HEK293 (cell line): ENCODE measurements around the gene MUC21.

Experiments
- KLF7 ChIP-seq: fragments of 450-650 bp; formaldehyde crosslinking; IDR thresholded peaks from 2 replicates; pipeline ENCODE4 v1.5.1; 2016; ENCODE audit warnings: missing biosample characterization, missing genetic modification characterization, borderline replicate concordance
- KLF9 ChIP-seq: fragments of 450-650 bp; formaldehyde crosslinking; IDR thresholded peaks from 2 replicates; pipeline ENCODE4 v1.5.1; 2016; ENCODE audit warnings: missing biosample characterization, missing genetic modification characterization, low read depth
- PRDM10 ChIP-seq: fragments of 450-650 bp; formaldehyde crosslinking; IDR thresholded peaks from 2 replicates; pipeline ENCODE4 v1.5.1; 2016; ENCODE audit warnings: missing biosample characterization, missing genetic modification characterization
- PRDM4 ChIP-seq: fragments of 450-650 bp; formaldehyde crosslinking; IDR thresholded peaks from 2 replicates; pipeline ENCODE4 v1.5.1; 2017; ENCODE audit warnings: missing biosample characterization, missing genetic modification characterization
- SP2 ChIP-seq: fragments of 450-650 bp; formaldehyde crosslinking; IDR thresholded peaks from 2 replicates; pipeline ENCODE4 v1.5.1; 2016; ENCODE audit warnings: missing biosample characterization, missing genetic modification characterization
- ZNF10 ChIP-seq: fragments of 450-650 bp; formaldehyde crosslinking; IDR thresholded peaks from 2 replicates; pipeline ENCODE4 v1.5.1; 2017; ENCODE audit warnings: missing biosample characterization, missing genetic modification characterization
- ZNF184 ChIP-seq: fragments of 450-650 bp; IDR thresholded peaks from 2 replicates; pipeline ENCODE4 v1.5.1; 2018; ENCODE audit warnings: missing biosample characterization, mild to moderate bottlenecking, missing genetic modification characterization
- ZNF24 ChIP-seq: fragments of 450-650 bp; formaldehyde crosslinking; IDR thresholded peaks from 2 replicates; pipeline ENCODE4 v1.5.1; 2016; ENCODE audit warnings: missing biosample characterization, missing genetic modification characterization
- ZNF362 ChIP-seq: fragments of 450-650 bp; formaldehyde crosslinking; IDR thresholded peaks from 2 replicates; pipeline ENCODE4 v1.5.1; 2016; ENCODE audit warnings: missing biosample characterization, missing genetic modification characterization
- ZNF416 ChIP-seq: fragments of 450-650 bp; formaldehyde crosslinking; IDR thresholded peaks from 2 replicates; pipeline ENCODE4 v1.5.1; 2016; ENCODE audit warnings: missing biosample characterization, missing genetic modification characterization
- ZNF777 ChIP-seq: fragments of 450-650 bp; formaldehyde crosslinking; IDR thresholded peaks from 2 replicates; pipeline ENCODE4 v1.5.1; 2017; ENCODE audit warnings: missing biosample characterization, missing genetic modification characterization, borderline replicate concordance
- ZSCAN30 ChIP-seq: fragments of 450-650 bp; IDR thresholded peaks from 2 replicates; pipeline ENCODE4 v1.5.1; 2018; ENCODE audit warnings: missing biosample characterization, mild to moderate bottlenecking, missing genetic modification characterization, moderate library complexity
- TF ChIP-seq, protein P1 (sequence below): fragments of 450-650 bp; formaldehyde crosslinking; IDR thresholded peaks from 2 replicates; pipeline ENCODE4 v1.5.1; 2016; ENCODE audit warnings: missing biosample characterization, missing genetic modification characterization

DNA sequence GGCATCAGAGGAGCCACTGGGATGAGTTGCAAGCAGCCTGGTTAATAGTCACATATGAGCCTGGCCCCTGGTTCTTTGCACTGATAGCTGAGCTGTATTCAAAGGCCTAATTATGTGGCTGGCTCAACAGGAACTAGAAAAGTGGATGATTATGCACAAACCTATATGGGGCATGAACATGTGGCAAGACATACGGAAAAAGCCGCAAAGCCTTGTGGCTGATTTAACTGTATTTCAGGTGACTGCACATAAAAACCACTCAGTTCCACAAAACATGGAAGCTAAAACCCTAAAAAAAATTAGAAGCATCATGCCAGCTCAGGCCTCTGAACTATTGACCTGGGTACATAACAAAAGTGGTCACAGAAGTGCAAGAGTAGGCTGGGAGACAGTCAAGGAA is 13.8 kb downstream of the MUC21 start:
- TF ChIP-seq ZNF416 (tag by site-specific recombination) (no peak), ZNF362 (no peak), KLF9 (tag by site-specific recombination) (no peak), ZNF184 (tag by site-specific recombination) (no peak), ZNF777 (no peak), SP2 (tag by site-specific recombination) (no peak), ZNF10 (tag by site-specific recombination) (no peak), ZNF24 (tag by site-specific recombination) (no peak), PRDM4 (tag by site-specific recombination) (no peak), ZSCAN30 (tag by site-specific recombination) (no peak), KLF7 (tag by site-specific recombination) (no peak), PRDM10 (tag by site-specific recombination) (no peak)
- TF ChIP-seq, protein P1, sequence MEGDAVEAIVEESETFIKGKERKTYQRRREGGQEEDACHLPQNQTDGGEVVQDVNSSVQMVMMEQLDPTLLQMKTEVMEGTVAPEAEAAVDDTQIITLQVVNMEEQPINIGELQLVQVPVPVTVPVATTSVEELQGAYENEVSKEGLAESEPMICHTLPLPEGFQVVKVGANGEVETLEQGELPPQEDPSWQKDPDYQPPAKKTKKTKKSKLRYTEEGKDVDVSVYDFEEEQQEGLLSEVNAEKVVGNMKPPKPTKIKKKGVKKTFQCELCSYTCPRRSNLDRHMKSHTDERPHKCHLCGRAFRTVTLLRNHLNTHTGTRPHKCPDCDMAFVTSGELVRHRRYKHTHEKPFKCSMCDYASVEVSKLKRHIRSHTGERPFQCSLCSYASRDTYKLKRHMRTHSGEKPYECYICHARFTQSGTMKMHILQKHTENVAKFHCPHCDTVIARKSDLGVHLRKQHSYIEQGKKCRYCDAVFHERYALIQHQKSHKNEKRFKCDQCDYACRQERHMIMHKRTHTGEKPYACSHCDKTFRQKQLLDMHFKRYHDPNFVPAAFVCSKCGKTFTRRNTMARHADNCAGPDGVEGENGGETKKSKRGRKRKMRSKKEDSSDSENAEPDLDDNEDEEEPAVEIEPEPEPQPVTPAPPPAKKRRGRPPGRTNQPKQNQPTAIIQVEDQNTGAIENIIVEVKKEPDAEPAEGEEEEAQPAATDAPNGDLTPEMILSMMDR (tag by site-specific recombination): no peak
